Tibial artery (tissue), 4 donors: ENCODE results near the gene C10orf90.
A peak's percentile ranks its signal among the peaks of the same experiment; 100 is the strongest.

ENCODE experiments used
- DNase-seq, 2 donors: peaks; one replicate each; pipeline ENCODE4 v3.0.0-alpha.2; 2019
- H3K27ac ChIP-seq, 2 donors: fragments of 200-600 bp; sonication (generic) in 1 of 2; 1 replicate in 1 of 2; 2 replicates in 1 of 2; pipeline ENCODE4 v1.5.1; 2018 to 2019; ENCODE audit warnings: mild to moderate bottlenecking in 1 of 2
- H3K27me3 ChIP-seq, 2 donors: fragments of 200-600 bp; sonication (generic) in 1 of 2; one replicate each; pipeline versions ENCODE4 v1.5.1 to v1.6.0; 2016 to 2019
- H3K36me3 ChIP-seq, 3 donors: fragments of 200-600 bp; sonication (generic) in 2 of 3; one replicate each; pipeline ENCODE4 v1.5.1; 2016 to 2019; ENCODE audit warnings: mild to moderate bottlenecking in 2 of 3
- H3K4me1 ChIP-seq, 4 donors: fragments of 200-600 bp; sonication (generic) in 2 of 4; 1 replicate in 3 of 4; 2 replicates in 1 of 4; pipeline ENCODE4 v1.5.1; 2016 to 2019
- H3K4me3 ChIP-seq, 2 donors: fragments of 200-600 bp; sonication (generic) in 1 of 2; 1 replicate in 1 of 2; 2 replicates in 1 of 2; pipeline ENCODE4 v1.5.1; 2018 to 2019; ENCODE audit warnings: mild to moderate bottlenecking in 2 of 2
- H3K9me3 ChIP-seq, 3 donors: fragments of 200-600 bp; sonication (generic) in 1 of 3; one replicate each; pipeline ENCODE4 v1.5.1; 2016 to 2019
- intact Hi-C: fragments of 100-400 bp; cut with DNase I; formaldehyde crosslinking; loops from one replicate; pipeline ENCODE4 v1.15.0; 2023; ENCODE audit warnings: low total_unique reads
- TF ChIP-seq, protein P1 (sequence below), 2 experiments: fragments of 200-600 bp in 1 of 2; fragments of 450-650 bp in 1 of 2; IDR thresholded peaks; one replicate each; pipeline ENCODE4 v1.5.1; 2017 to 2019; ENCODE audit warnings: antibody characterized with exemption in 2 of 2, mild to moderate bottlenecking in 1 of 2, moderate library complexity in 1 of 2

The C10orf90 gene

DNA sequence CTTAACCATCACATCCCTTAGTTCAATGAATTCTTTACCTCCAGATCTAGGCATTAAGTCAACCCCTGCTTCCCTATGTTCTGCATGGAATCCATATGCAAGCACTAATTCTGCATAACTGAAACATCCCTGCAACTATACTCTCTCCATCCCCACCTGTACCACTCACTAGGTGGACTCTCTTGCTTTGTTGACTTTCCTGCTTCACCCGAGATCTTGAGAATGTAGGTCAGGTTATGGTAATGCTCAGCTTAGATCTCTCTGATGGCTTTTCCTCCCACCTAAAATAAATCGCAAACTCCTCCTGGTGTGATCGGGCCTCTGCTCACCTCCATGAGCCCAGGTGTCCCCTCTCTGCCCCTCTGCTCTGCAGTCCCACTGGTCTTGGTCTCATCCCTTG lies 189.8 kb downstream of the C10orf90 start:
- Histone ChIP-seq H3K27ac (no peak overlapping the region), H3K27me3 (no peaks in the 10 kb centered on the region), H3K9me3 (peaks cover 0 to 8% (median 0%) of the 10 kb centered on the region in 3 donors), H3K4me3 (no peak overlapping the region), H3K36me3 (no peaks in the 10 kb centered on the region), H3K4me1 (peaks cover 0 to 11% (median 4%) of the 10 kb centered on the region in 4 donors)
- DNase-seq = no peak
- TF ChIP-seq, protein P1, sequence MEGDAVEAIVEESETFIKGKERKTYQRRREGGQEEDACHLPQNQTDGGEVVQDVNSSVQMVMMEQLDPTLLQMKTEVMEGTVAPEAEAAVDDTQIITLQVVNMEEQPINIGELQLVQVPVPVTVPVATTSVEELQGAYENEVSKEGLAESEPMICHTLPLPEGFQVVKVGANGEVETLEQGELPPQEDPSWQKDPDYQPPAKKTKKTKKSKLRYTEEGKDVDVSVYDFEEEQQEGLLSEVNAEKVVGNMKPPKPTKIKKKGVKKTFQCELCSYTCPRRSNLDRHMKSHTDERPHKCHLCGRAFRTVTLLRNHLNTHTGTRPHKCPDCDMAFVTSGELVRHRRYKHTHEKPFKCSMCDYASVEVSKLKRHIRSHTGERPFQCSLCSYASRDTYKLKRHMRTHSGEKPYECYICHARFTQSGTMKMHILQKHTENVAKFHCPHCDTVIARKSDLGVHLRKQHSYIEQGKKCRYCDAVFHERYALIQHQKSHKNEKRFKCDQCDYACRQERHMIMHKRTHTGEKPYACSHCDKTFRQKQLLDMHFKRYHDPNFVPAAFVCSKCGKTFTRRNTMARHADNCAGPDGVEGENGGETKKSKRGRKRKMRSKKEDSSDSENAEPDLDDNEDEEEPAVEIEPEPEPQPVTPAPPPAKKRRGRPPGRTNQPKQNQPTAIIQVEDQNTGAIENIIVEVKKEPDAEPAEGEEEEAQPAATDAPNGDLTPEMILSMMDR (IDR thresholded peaks at IDR 0.05) = no peak
- intact Hi-C loops = no loop called here

DNA sequence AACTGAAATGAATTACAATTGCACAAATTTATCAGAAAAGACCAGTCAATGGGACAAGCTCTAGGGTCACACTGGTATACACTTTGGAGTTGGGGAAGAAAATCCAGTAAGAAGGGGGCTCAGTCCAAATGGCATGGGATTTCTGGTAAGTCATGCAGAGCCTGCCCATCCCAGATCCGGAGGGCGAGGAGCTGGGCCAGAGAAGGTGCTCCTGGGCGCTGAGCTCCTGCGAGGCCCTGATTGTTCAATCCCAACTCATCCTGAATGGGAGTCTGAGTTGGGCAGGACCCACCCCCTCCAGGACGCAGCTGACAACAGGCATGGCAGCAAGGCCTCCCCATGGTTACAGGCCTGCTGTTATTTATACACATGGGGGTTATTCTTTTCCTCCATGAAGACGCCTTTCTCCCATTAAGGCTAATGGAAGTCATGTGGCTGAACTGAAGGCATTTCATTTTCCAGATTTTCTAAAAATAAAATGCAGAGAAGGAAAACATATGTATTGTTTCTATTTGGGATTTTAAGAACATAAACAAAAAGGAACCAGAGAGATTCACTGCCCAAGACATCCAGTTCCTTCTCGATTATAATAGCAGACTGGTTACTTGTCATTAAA lies 191.1 kb downstream of the C10orf90 start:
- Histone ChIP-seq H3K27ac (no peak overlapping the region), H3K4me3 (no peak overlapping the region), H3K9me3 (no peaks in the 10 kb centered on the region), H3K27me3 (no peaks in the 10 kb centered on the region), H3K4me1 (peaks cover 0 to 11% (median 4%) of the 10 kb centered on the region in 4 donors), H3K36me3 (no peaks in the 10 kb centered on the region)
- DNase-seq = no peak
- TF ChIP-seq, protein P1 (IDR thresholded peaks at IDR 0.05) = no peak
- intact Hi-C loops = no loop called here

DNA sequence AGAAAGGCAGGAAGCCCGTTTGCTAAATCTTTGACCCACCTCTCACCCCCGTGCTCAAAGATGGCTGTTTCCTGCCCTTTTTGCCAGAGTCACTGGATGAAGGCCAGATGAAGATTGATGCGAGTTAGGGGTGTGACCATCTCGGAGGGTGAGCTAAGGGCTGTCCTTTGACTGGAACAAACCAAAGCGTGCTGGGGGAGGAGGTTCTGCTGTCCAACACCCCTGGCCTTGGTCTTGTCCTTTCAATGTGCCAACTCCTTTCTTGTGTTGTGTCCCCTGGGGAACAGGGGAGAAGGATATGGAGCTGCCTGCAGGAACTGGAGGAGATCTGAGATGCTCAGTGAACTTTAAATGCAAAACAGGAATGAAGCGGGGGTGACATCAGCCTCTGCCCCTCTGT lies 191.9 kb downstream of the C10orf90 start:
- Histone ChIP-seq H3K36me3 (no peaks in the 10 kb centered on the region), H3K9me3 (no peaks in the 10 kb centered on the region), H3K27ac (no peak overlapping the region), H3K4me3 (no peak overlapping the region), H3K27me3 (no peaks in the 10 kb centered on the region), H3K4me1 (peaks cover 0 to 11% (median 4%) of the 10 kb centered on the region in 4 donors)
- no peak for DNase-seq
- intact Hi-C loops = no loop called here
- TF ChIP-seq, protein P1 (IDR thresholded peaks at IDR 0.05) = no peak

DNA sequence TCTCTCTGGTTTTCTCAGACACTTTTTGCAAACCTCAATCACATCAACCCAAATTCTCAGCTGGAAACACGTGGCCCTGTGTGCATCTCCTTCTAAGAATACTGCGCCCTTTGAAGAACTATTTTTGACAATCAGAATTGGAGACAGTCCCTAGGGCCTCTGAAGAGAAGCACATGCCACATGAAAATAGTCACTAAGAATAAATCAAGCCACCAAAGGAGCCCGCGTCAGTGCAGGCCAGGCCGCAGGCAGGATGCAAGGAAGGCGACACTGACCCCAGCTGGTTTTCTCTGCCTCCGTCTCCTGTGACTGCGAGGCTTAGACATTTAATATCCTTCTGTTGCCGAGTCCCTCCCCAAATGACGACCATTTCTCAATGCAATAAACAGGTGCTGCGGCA lies 194.2 kb downstream of the C10orf90 start:
- TF ChIP-seq, protein P1 (IDR thresholded peaks at IDR 0.05) = peak in 1 of 2 experiments; percentile 12
- Histone ChIP-seq H3K4me3 (no peak overlapping the region), H3K27me3 (no peaks in the 10 kb centered on the region), H3K9me3 (no peaks in the 10 kb centered on the region), H3K4me1 (peaks cover 0 to 11% (median 4%) of the 10 kb centered on the region in 4 donors), H3K36me3 (no peaks in the 10 kb centered on the region), H3K27ac (no peak overlapping the region)
- intact Hi-C loops = no loop called here
- DNase-seq = no peak

DNA sequence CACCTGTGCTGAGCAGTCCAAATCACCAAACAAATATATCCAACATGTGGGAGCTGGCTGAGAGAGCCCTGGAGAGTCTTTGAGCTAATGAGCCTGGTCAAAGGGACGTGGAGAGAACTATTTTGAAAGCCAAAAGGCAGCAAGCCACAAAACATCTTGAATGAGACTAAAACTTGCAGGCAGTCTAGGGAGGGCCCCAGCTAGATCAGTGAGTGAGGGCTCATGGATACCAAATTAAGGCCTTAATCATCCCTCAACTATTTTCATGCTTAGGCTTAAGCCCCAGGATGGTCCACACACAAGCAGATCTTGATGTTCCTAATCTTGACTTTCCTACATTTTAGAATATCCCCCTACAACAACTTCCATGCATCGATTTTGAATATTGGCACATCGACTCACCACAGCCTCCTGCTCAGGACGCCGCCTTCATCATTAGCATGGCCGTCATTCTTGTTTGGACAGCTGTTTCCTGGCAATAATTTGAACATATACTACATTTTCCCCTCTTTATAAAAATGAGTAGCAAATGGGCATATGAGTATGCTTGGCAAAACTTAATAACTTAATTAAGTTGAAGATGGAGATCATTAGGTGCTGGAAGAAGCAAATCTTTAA lies 195.3 kb downstream of the C10orf90 start:
- DNase-seq = no peak
- intact Hi-C loops = no loop called here
- no peaks in the 10 kb centered on the region for H3K9me3 ChIP-seq
- H3K36me3 ChIP-seq = no peaks in the 10 kb centered on the region
- no peak overlapping the region for H3K4me3 ChIP-seq
- no peak overlapping the region for H3K27ac ChIP-seq
- TF ChIP-seq, protein P1 (IDR thresholded peaks at IDR 0.05) = no peak
- H3K4me1 ChIP-seq = peaks cover 0 to 11% (median 4%) of the 10 kb centered on the region in 4 donors
- H3K27me3 ChIP-seq = no peaks in the 10 kb centered on the region
